Astrocyte of the cerebellum (primary cell): ENCODE data around the gene KEL.

Experiments
- DNase-seq: peaks from one replicate; pipeline ENCODE4 v3.0.0-alpha.2; 2011; ENCODE audit warnings: low read depth
- H3K4me3 ChIP-seq: 2 replicates; pipeline ENCODE4 v1.5.1; 2011; ENCODE audit warnings: mild to moderate bottlenecking, low read depth, low read length, moderate library complexity
- in situ Hi-C: cut with HindIII; loops from 2 replicates; pipeline ENCODE4 v1.10.0; 2017; ENCODE audit warnings: low sequenced_read_pairs
- TF ChIP-seq, protein P1 (sequence below): IDR thresholded peaks from 2 replicates; pipeline ENCODE4 v1.5.1; 2012; ENCODE audit warnings: low read length, low read depth, moderate library complexity, mild to moderate bottlenecking; ENCODE audit errors: missing control alignments

KEL gene

GRCh38 chr7:142923391-142923790, 38.8 kb downstream of the KEL start:
- DNase-seq = no peak
- in situ Hi-C loops = no loop called here
- TF ChIP-seq, protein P1, sequence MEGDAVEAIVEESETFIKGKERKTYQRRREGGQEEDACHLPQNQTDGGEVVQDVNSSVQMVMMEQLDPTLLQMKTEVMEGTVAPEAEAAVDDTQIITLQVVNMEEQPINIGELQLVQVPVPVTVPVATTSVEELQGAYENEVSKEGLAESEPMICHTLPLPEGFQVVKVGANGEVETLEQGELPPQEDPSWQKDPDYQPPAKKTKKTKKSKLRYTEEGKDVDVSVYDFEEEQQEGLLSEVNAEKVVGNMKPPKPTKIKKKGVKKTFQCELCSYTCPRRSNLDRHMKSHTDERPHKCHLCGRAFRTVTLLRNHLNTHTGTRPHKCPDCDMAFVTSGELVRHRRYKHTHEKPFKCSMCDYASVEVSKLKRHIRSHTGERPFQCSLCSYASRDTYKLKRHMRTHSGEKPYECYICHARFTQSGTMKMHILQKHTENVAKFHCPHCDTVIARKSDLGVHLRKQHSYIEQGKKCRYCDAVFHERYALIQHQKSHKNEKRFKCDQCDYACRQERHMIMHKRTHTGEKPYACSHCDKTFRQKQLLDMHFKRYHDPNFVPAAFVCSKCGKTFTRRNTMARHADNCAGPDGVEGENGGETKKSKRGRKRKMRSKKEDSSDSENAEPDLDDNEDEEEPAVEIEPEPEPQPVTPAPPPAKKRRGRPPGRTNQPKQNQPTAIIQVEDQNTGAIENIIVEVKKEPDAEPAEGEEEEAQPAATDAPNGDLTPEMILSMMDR = no peak
- H3K4me3 ChIP-seq = no peak overlapping the region

DNA sequence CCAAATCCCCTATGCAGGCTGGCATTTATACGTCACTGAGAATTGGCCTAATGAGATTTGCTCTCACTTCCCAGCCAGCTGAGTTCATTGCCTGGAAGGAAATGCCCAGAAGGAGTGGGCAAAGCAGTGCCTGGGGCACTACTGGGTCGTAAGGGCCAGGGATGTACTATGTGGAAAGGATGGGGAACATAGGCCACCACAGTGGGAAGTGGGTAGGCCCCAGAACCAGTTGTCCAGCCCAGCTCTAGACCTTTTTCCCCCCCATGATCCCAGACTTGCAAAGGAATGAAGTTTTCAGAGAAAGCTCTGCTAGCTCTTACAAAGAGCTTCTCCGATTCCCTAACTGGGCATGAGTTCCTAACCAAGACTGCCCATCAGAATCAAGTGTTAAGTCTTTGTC, 42.5 kb downstream of the KEL start:
- H3K4me3 ChIP-seq = no peak overlapping the region
- DNase-seq = no peak
- in situ Hi-C loops = loop anchor here (5.0 kb wide), 1 partner anchor 63 kb away; no protein-coding TSS in a partner anchor
- TF ChIP-seq, protein P1 = no peak

DNA sequence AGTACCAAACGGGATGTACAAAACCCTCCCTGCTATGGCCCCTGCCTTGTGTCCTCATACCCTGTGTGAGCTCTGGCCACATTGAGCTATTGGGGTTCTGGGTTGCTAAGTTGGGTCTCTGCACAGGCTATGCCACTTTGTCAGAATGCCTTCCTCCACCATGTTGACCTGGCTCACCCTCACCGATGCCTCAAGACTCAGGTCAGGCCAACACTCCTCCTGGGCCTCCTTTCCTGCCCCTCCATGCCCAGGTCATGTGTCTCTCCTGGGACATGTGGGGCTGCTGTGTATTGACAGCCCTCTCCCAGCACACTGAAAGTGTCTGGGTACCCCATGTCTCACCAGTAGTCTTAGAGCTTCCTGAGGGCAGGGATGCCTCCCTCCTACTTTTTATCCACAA, 43.3 kb downstream of the KEL start:
- TF ChIP-seq, protein P1 = no peak
- H3K4me3 ChIP-seq = no peak overlapping the region
- DNase-seq = no peak
- in situ Hi-C loops = loop anchor here (5.0 kb wide), 1 partner anchor 63 kb away; no protein-coding TSS in a partner anchor

DNA sequence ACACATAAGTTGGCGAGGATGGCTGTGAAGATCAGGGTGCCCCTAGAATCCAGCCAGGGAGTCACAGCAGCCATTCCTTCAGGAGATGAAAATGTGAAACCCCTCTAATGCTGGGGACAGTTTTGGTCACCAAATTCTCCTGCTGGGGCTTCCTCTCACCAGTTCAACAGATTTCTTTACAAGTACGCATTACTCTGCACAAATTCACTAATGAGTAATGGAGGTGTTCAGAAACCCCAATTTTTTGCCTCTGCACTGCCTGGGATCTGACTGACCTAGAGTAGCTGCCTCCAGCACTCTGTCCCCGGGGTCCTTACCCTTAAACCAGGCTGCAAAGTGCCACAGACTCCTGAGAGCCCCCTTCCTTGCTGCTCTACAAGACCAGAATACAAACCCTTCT, 44.7 kb downstream of the KEL start:
- in situ Hi-C loops = loop anchor here (5.0 kb wide), 1 partner anchor 65 kb away; no protein-coding TSS in a partner anchor
- DNase-seq = no peak
- H3K4me3 ChIP-seq = no peak overlapping the region
- TF ChIP-seq, protein P1 = no peak

GRCh38 chr7:142916508-142916907, 45.7 kb downstream of the KEL start:
- DNase-seq = no peak
- TF ChIP-seq, protein P1 = no peak
- H3K4me3 ChIP-seq = no peak overlapping the region
- in situ Hi-C loops = loop anchor here (5.0 kb wide), 1 partner anchor 66 kb away; no protein-coding TSS in a partner anchor

- DNase-seq = no peak
- TF ChIP-seq, protein P1 = no peak
- H3K4me3 ChIP-seq = no peak overlapping the region
- in situ Hi-C loops = loop anchor here (5.0 kb wide), 1 partner anchor 67 kb away; no protein-coding TSS in a partner anchor
Measured at GRCh38 chr7:142915315-142915714, 46.8 kb downstream of the KEL start.
